Measurements from ENCODE around the gene SLC4A4. TPM values are rescaled to one million over a fixed set of nuclear protein-coding genes. Genes with fewer than 3 reads are reported as not detected.

The SLC4A4 gene
- total and polyA plus RNA-seq, 10 of the 15 experiments (the other 5 are each of a cell fraction or from before 2014, with no cell fraction given): 0.05 to 0.44 (median 0.18) TPM

DNA sequence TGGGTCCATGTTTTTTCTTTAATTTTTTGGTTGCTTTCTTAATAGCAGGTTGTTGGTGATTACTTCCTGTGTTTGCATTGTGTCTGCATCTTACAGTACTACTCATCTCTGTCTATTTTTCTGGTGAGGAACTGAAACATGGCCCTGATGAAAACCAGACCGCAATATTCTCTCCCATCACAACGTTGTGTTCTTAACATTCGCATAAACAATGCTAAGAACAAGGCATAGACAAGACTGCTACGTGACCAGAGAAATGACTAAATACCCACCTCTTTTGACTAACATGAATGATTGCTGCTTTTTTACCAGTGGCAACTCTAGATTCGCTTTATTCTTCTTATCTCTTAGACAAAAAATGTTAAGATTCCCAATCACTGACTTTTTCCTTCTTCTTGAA is 266.0 kb downstream of the SLC4A4 start (continued):
- TF ChIP-seq, protein P1, sequence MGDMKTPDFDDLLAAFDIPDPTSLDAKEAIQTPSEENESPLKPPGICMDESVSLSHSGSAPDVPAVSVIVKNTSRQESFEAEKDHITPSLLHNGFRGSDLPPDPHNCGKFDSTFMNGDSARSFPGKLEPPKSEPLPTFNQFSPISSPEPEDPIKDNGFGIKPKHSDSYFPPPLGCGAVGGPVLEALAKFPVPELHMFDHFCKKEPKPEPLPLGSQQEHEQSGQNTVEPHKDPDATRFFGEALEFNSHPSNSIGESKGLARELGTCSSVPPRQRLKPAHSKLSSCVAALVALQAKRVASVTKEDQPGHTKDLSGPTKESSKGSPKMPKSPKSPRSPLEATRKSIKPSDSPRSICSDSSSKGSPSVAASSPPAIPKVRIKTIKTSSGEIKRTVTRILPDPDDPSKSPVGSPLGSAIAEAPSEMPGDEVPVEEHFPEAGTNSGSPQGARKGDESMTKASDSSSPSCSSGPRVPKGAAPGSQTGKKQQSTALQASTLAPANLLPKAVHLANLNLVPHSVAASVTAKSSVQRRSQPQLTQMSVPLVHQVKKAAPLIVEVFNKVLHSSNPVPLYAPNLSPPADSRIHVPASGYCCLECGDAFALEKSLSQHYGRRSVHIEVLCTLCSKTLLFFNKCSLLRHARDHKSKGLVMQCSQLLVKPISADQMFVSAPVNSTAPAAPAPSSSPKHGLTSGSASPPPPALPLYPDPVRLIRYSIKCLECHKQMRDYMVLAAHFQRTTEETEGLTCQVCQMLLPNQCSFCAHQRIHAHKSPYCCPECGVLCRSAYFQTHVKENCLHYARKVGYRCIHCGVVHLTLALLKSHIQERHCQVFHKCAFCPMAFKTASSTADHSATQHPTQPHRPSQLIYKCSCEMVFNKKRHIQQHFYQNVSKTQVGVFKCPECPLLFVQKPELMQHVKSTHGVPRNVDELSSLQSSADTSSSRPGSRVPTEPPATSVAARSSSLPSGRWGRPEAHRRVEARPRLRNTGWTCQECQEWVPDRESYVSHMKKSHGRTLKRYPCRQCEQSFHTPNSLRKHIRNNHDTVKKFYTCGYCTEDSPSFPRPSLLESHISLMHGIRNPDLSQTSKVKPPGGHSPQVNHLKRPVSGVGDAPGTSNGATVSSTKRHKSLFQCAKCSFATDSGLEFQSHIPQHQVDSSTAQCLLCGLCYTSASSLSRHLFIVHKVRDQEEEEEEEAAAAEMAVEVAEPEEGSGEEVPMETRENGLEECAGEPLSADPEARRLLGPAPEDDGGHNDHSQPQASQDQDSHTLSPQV (IDR thresholded peaks at IDR 0.05): no peak
- TF ChIP-seq, protein P2, sequence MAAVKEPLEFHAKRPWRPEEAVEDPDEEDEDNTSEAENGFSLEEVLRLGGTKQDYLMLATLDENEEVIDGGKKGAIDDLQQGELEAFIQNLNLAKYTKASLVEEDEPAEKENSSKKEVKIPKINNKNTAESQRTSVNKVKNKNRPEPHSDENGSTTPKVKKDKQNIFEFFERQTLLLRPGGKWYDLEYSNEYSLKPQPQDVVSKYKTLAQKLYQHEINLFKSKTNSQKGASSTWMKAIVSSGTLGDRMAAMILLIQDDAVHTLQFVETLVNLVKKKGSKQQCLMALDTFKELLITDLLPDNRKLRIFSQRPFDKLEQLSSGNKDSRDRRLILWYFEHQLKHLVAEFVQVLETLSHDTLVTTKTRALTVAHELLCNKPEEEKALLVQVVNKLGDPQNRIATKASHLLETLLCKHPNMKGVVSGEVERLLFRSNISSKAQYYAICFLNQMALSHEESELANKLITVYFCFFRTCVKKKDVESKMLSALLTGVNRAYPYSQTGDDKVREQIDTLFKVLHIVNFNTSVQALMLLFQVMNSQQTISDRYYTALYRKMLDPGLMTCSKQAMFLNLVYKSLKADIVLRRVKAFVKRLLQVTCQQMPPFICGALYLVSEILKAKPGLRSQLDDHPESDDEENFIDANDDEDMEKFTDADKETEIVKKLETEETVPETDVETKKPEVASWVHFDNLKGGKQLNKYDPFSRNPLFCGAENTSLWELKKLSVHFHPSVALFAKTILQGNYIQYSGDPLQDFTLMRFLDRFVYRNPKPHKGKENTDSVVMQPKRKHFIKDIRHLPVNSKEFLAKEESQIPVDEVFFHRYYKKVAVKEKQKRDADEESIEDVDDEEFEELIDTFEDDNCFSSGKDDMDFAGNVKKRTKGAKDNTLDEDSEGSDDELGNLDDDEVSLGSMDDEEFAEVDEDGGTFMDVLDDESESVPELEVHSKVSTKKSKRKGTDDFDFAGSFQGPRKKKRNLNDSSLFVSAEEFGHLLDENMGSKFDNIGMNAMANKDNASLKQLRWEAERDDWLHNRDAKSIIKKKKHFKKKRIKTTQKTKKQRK (IDR thresholded peaks at IDR 0.05; ENCODE audit: low read depth, low read length): no peak
- TF ChIP-seq ZBED1 (IDR thresholded peaks at IDR 0.05; ENCODE audit: borderline replicate concordance) (peak; percentile 30; the same call in 1 of the 2 replicates), SUZ12 (IDR thresholded peaks at IDR 0.05; ENCODE audit: unreplicated experiment) (no peak), PML (IDR thresholded peaks at IDR 0.05; ENCODE audit: low read length) (no peak), EED (IDR thresholded peaks at IDR 0.05; ENCODE audit: low read depth) (peak; percentile 36; the same call in 1 of the 2 replicates), NBN (IDR thresholded peaks at IDR 0.05) (0 out of 2 replicates have a peak, but pooled peaks have one; percentile 52), STAT1 (conservative IDR thresholded peaks at IDR 0.05) (no peak), IRF4 (IDR thresholded peaks at IDR 0.05; ENCODE audit: low read depth, low read length) (peak; percentile 95), SMC3 (IDR thresholded peaks at IDR 0.05; ENCODE audit: borderline replicate concordance, low read length) (no peak), CBX5 (IDR thresholded peaks at IDR 0.05; ENCODE audit: low read depth) (0 out of 2 replicates have a peak, but pooled peaks have one; percentile 35), ZNF217 (IDR thresholded peaks at IDR 0.05) (peak; percentile 94), SKIL (IDR thresholded peaks at IDR 0.05; ENCODE audit: low read depth, poor library complexity, severe bottlenecking) (peak; percentile 32), STAT3 (IDR thresholded peaks at IDR 0.05; ENCODE audit: low read depth, low read length) (peak; percentile 64; the same call in 1 of the 2 replicates), JUNB (IDR thresholded peaks at IDR 0.05) (peak; percentile 79), RELB (IDR thresholded peaks at IDR 0.05; ENCODE audit: low read depth) (peak; percentile 65; the same call in 1 of the 2 replicates), GATAD2B (conservative IDR thresholded peaks at IDR 0.05; ENCODE audit: low read depth) (0 out of 2 replicates have a peak, but pooled peaks have one; percentile 41), BCL11A (IDR thresholded peaks at IDR 0.05; ENCODE audit: low read depth, low read length) (peak; percentile 59; the same call in 1 of the 2 replicates), NFIC (IDR thresholded peaks at IDR 0.05; ENCODE audit: low read depth, low read length) (peak; percentile 63; the same call in 1 of the 2 replicates), NFXL1 (IDR thresholded peaks at IDR 0.05; ENCODE audit: borderline replicate concordance) (no peak)
- TF ChIP-seq, protein P3, sequence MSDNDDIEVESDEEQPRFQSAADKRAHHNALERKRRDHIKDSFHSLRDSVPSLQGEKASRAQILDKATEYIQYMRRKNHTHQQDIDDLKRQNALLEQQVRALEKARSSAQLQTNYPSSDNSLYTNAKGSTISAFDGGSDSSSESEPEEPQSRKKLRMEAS (IDR thresholded peaks at IDR 0.05; ENCODE audit: low read depth, low read length): no peak

Measured in GM12878 (cell line).